SU-DHL-6 (cell line): Measurements from ENCODE around the gene ALG6.

Experiments
- EZH2phosphoT487 ChIP-seq: fragments of 200-600 bp; sonication (generic), shearing (Covaris generic); conservative IDR thresholded peaks from 2 replicates; pipeline ENCODE4 v1.6.1; 2018; ENCODE audit warnings: mild to moderate bottlenecking, antibody characterized with exemption, low read length, moderate library complexity, mixed read lengths
- TF ChIP-seq, protein P1 (sequence below): fragments of 200-600 bp; sonication (generic); IDR thresholded peaks from one replicate; pipeline ENCODE4 v1.5.1; 2017; ENCODE audit warnings: antibody characterized with exemption, mild to moderate bottlenecking, low read length, moderate library complexity; ENCODE audit not compliant: insufficient read depth, poor library complexity, severe bottlenecking

DNA sequence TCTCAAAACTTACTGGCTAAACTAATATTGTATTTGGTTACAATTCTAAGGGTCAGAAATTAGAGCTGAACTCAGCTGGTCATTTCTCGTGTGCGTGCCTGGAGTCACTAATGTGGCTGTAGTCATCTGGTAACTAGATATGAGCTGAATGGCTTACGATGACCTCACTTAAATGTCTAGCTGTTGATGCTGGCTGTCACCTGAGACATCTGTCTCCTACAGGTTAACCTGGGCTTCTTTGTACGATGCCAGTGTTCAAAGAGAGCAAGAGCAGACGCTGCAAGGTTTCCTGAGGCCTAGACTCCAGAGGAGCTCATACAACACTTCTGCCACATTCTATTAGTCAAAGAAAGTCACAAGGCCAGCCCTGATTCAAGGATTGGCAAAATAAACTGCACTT lies 17.1 kb upstream of the ALG6 start:
- TF ChIP-seq, protein P1, sequence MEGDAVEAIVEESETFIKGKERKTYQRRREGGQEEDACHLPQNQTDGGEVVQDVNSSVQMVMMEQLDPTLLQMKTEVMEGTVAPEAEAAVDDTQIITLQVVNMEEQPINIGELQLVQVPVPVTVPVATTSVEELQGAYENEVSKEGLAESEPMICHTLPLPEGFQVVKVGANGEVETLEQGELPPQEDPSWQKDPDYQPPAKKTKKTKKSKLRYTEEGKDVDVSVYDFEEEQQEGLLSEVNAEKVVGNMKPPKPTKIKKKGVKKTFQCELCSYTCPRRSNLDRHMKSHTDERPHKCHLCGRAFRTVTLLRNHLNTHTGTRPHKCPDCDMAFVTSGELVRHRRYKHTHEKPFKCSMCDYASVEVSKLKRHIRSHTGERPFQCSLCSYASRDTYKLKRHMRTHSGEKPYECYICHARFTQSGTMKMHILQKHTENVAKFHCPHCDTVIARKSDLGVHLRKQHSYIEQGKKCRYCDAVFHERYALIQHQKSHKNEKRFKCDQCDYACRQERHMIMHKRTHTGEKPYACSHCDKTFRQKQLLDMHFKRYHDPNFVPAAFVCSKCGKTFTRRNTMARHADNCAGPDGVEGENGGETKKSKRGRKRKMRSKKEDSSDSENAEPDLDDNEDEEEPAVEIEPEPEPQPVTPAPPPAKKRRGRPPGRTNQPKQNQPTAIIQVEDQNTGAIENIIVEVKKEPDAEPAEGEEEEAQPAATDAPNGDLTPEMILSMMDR = no peak
- no peak for TF ChIP-seq EZH2phosphoT487
